HG03064 (cell line): ENCODE measurements around the gene PARD3B.
"Not testable (repeated sequence)": the region's sequence is repeated elsewhere in the genome, so short reads cannot be mapped to it uniquely, and the experiment has no call there.

Experiments
- ATAC-seq: cut with Tn5 transposase; IDR thresholded peaks from one replicate; pipeline ENCODE4 v1.9.1; 2021; ENCODE audit warnings: low read depth; ENCODE audit not compliant: unreplicated experiment

The PARD3B gene

DNA sequence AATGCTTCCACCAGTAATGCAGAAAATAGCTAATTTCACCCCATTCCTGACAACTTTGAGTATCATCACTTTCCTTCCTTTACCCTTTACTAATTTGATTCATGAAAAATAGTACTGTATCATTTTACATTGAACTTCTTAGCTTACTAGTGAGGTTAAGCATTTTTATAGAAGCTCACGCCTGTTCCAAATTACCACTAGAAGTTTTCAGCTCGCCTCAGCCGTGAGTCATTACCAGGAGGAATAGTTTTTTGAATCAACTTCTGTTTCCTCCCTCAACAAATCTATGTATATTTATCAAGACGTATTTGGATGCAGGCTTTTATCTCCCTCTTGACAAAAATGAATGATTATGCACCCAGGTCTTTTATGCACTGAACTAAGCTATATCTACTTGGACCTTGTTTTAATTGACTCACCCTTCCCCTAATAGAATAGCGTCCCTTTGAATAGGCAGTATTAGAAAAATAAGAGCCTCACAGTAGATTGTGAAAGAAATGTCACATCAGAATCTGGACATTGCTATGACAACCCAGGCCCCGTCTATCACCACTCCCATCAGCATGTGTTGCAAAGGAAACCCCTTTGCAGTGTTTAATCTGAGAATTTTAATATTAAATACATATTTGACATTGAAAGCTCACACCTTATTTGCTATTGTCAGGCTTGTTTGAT, 929.6 kb downstream of the PARD3B start:
- ATAC-seq, result no peak

DNA sequence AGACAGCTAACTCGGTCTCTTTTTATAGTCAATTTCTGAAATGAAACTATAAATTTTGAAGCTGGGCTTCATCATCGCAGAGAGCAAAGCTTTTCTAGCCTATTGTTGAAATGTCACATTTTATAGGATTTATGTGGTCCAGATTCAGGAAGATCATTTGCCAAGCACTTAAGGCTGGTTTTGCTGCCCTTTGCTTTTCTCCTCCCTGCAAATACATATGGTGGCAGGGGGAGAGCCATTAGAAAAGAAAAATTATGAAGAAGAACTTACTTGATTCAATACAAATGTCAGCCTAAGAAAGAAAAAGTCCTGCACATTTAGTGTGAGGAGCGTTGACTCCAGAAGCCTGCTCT, 930.1 kb downstream of the PARD3B start:
- ATAC-seq, result no peak

DNA sequence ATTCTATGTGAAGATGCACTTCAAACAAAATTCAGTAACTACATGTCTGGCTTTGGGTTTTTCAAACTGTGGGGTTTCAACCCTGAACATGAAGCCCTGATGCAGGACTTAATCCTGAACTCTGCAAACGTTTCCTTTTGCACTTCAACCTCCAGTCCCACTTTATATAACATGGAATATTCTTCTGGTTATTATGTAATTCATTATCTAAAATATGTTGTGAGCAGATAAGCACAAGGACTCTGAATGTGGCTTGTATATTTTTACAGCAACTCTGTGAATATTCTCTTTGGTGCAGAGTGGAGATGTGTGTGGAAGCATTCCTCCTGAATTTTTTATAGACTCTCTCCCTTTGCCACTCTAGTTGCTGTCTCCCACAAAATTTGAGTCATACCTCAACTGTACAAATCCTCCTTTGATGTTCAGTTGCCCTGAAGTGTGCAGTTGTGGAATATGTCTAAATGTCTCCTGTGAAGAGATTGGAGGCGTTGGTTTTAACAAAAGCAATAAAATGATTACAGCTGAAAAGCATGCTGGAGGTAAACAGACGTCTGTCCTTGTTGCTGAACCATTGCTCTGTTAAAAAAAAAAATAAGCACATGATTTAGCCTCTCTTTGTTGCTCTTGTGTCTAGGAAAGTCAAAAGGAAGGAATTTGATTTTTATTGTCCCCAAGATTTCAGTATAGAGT, 931.9 kb downstream of the PARD3B start:
- no peak for ATAC-seq

DNA sequence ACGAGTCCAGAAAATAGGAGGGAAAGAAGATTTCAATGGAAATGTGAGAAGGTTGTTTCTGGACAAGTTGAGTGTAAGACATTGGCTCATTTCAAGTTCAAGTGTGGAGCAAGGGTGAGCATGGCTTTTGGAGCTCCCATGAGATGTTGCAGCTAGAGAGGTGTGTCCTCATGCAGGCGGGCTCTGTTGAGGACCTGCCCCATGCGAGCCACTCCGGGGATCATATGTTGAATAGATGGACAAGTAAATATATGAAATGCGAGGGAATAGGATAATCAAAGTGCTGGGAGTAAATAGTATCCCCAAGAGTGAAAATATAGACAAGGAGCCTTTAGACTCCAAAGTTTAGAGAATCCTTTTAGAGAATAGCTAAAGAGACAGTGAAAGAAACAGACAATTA, 936.6 kb downstream of the PARD3B start:
- ATAC-seq, result no peak

DNA sequence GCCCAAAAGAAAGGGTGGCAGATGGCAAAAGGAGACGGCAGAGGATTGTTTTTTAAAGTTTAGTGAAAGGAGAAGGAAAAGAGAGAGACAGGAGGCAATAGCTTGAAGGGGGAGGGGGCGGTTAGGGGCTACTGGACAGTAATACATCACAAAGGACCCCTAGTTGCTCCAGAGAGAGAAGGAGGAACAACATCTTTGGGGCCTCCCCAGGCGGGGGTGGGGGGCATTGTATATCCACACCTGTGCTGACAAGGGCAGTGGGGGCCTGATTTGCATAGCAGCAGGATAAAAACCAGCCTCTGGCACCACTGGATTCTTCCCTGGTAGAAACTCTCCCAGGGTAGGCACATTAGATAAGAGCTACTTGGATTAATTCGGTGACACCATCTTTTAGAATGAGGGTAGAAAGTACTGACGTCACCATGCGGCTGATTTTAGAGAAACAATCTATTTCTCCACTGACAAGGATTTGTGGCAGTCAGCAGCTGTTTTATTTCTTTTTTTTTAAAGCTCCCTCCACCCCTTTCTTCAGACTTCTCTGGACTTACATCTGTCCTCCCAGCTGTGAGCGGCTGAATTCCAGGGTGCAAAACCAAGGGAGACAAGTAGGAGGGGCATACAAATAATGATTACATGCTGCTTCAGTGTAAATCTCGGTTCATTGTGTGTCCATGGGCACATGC, 937.3 kb downstream of the PARD3B start:
- no peak for ATAC-seq

DNA sequence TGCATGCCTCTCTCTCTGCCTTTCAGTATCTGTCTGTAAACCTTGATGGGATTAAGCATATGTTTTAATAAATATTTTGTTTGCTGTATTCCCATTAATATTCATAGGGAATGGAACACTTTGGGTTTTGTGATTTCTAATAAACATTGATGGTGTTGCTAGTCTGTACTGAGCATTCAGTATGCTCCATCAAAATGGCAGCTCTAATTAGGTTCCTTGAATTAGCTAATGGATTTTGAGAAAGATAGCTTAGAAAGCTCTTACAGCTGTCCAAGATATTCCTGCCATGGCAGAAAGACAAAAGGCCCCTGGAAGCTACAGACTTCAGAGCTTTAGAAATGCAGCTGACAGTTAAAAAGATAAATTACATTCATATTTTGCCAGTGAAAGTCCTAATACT, 937.8 kb downstream of the PARD3B start:
- no peak for ATAC-seq

DNA sequence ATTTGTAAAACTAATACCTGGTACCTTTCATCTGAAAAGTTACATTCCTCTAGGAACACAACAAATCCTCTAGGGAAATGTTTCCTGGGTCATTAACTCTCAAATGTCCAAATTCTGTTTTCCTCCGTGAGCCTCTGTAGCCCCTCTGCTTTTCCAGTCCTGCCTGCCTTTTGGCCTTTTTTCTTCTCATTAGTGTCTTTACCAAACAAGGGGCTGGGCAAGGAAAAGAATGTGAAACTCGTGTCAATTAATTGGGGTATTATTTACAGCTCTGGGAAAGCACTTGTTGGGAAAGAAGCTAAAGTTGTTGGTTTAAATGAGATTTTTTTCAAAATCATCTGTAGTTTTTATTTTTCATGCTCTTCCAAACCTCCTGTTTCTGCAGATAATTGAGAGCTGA, 938.9 kb downstream of the PARD3B start:
- no peak for ATAC-seq

DNA sequence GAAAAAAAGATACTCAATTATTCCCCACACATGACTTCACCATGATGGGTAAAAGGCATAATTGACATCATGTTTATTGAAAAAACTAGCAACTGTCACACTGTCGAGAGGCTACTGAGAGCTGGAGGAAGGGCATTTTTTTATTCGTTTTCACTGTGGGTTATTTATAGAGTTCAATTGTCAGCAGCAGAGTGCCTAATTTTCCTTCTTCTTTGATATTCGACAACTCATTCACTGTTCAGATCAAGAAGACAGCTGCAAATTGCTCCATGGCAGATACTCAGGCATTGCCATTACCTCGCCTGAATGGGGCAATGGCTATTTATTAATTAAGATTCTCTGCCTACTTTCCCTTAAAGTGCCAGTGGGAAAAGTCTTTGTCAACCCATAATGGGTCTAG, 939.5 kb downstream of the PARD3B start:
- ATAC-seq, result no peak

DNA sequence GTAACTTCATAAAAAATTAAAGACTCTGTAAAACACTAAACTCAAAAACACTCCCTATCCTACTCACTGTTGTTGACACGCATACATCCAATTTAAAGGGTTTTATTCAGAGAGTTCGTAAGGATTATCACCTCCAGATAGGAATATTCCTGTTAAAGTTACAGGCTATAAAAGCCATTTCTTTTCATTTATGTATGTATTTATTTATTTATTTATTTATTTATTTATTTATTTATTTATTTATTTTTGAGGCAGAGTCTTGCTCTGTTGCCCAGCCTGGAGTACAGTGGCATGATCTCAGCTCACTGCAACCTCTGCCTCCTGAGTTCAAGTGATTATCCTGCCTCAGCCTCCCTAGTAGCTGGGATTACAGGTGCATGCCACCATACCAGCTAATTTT, 948.3 kb downstream of the PARD3B start:
- ATAC-seq, result not testable (repeated sequence)

DNA sequence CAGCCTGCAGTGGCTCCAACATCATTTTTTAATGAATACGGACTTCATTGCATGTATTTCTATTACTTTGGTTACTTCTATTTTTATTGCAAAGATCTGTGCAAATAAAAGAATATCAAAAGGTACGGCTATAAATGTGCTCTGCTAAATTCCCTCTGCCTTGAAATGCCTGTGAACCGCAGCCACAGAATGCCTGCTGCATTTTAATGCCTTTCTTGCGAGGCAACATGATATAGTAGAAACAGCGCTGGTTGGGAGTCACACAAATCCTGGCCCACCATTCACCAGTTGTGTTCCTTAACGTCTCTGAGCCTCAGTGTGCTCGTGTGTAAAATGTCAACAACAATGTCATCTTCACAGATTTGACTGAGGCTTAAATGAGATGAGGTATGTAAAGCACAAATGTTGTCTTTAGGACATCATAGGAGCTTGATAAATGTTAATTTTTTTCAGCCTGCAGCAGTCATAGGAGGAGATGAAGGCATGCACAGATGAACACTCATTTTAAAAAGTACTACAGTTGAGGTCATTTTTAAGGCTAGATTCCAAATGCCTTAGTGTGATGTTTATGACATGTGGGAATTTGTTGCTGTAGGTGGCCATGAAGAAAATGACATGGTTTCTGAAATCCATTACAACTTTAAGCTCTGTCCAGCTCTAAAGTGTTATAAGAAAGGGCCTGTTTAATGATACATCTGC, 949.4 kb downstream of the PARD3B start:
- ATAC-seq, result no peak

DNA sequence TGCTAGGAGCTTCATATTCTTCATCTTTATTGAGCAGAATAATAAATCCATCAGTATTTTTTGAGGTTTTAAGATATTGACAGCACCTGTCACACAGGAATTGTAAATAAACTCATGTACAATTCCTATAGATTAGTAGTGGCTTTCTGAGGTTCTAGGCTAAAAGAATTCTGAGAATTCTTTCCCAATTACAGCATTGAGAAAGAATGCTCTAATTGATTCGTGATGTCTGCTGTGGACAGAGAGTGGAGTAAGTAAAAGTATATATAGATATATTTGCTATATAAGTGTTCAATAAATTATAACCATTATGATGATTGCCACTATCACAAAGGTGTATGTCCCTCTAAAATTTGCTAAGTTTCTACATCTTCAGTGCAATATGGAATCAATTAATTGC, 950.5 kb downstream of the PARD3B start:
- no peak for ATAC-seq

DNA sequence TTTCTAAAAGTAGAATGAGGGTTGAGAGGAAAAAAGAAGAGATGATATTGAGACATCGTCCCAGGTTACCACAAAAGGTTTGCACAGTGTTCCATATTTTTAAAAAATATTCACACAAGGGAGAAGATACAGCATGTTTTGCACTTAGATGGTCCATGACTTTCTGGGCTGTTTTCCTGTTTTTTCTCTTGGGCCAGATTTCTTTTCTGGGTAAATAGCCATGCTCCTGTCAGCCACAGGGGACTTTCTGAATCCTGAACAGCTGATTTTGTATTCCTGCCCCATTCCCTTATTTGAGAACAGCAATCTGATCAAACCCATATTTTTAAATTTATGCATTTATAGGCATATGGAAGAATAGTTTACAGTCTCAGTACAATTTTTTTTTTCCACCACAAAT, 951.1 kb downstream of the PARD3B start:
- no peak for ATAC-seq

DNA sequence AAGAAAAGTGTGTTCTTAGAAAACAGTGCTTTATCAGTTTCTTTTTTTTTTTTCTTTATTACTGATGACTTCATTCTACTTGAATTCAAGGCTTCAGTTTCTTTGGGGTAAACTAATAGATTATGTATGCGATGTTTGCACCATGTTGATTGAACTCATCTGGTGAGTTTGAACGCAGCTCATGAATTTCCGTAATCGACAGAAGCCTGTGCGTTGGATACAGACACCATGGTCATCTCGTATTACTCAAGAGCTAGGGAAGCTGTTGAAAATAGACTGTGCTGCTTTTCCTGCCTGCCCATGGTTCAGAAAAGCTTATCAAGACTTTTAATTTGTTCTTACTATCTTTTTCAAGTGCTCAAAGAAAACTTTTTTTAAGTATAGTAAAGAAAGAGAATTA, 951.5 kb downstream of the PARD3B start:
- ATAC-seq, result no peak

DNA sequence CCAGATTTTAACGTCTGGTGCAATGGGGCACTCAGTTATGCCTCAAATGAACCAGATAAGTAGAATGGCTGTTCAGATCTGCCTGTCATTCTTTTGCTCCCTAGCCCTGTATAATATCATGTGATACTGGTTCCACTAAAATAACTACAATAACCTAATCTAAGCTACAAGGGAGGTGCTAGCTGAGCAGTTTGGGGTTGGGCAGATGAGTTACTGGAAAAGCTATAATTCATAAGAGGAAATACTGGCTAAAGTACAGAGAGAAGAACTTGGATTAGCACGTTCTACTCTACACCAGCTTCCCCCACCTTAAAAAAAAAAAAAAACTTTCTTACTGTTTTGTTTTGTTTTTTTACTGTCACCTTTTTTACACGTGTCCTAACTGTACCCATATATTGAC, 953.7 kb downstream of the PARD3B start:
- ATAC-seq, result no peak

DNA sequence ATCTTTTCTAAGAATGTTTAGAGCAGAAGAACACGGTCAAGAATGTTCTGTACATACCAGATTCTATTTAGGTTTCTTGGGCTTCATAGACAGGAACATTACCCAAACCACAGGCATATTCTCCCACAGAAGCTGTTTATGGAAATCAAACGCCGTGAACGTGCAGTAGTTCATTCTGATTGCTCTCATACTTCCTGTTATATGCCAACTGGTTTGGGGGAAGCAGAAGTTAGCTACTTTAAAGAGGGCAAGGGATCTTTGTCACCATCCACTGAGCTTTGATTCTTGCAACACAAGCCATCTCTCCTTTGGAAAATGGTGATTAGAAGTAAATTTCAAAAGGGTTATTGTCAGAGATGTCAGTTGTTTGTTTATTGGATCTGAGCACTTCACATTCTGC, 954.8 kb downstream of the PARD3B start:
- no peak for ATAC-seq

DNA sequence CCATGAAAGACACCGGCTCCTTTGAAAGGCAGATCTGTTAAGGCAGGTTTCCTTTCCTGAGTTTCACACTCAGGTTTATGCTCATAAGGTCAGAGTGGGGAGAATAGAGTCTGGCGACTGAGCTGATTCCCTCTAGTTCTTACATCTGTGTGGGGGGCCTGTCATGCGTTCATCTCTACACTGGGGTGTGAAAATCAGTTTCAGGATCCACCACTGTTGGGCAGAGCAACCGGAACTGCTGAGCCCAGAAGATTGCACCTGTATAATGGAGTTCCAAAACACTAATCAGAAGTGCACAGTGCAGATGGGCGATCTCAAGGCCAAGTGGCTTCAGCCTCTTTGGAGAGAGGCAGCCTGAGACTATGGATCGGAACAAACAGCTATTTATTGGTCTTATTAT, 955.7 kb downstream of the PARD3B start:
- ATAC-seq, result no peak

DNA sequence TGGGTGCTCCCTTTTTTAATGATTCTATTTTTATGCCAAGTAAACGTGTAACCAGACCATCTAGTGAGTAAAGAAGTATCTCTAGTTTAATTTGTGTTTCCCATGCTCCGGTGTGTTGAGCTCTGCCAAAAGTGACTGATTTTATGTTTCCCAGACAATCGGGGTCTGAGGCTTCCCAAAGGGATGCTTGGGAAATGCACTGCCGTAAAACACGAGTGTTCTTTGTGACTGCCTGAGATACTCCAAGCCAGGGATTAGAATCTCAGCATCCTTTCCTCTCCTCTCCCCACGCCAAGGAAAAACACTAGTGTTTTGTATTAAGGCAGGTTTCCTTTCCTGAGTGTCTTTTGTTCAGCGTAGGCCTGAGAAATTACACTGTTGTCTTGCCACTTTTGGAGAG, 956.6 kb downstream of the PARD3B start:
- no peak for ATAC-seq

DNA sequence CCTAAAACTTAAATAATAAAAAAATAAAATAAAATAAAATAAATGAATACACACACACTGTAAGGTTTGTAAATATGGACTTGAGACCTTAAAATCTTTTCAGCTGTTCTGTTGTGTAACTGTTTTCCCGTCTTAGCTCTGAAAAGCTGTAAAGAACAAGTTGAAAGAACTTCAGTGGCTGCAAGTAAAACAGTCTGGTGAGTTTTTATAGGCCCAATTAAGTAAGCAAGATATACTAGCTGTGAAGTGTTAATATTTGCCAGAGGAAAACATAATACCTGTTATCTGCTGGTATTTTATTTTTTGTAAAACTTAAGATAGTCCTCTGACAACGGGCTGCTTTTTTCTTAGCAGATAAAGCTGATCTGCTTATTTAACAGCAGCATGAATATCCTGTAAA, 960.1 kb downstream of the PARD3B start:
- ATAC-seq, result no peak

DNA sequence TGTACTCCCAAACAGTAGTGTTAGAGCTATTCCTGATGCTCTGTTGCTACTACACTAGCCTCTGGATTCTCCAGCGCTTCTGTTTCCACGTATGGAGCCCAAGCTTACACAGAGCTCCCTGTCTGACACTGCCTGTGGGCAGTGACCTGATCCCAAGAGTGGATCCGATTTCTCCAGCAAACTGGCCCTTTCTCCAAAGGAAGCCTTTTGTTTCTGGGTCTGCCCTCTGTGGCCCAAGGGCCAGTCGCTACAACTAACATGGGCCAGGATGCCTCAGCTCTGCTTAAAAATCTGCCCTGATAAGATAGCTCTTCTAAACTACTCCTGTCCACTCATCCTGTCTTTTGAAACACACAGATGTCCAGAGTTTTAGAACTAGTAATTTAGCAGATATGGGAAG, 964.4 kb downstream of the PARD3B start:
- ATAC-seq, result no peak

DNA sequence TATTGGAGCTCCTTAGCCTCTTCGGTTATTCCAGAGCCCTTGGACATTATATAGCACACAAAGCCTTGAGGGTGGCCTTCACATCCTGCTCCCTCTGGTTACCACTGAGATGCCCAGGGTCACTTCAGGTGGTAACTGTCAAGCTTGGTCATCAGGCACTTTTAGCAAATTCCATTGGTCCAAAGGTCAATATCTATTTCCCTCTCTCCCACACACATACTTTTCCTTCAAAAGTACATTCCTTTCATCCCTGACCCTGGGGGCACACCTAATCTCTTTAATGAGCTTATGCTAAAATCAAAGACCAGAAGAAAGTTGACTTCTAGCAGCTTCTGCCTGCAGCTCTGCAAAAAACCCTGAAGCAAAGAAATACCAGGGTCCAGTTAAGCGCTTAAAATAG, 965.1 kb downstream of the PARD3B start:
- ATAC-seq, result no peak

DNA sequence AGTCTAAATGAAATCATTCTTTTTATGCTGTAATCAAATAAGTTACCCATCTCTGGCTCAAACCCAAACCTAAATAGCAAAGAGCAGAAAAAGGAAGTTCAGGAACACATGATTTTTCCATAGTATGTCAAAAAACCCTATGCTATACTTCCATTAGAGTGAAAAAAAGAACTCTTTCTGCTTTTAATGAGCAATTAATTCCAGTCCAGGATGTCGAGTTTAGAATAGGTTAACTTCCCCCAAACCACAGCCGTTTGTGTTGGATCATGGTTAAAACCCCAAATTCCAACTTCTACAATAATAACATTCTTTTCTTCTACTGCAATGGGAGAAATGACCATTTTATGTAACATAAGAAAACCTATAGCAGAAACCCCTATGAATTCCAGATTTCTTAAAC, 965.9 kb downstream of the PARD3B start:
- no peak for ATAC-seq

DNA sequence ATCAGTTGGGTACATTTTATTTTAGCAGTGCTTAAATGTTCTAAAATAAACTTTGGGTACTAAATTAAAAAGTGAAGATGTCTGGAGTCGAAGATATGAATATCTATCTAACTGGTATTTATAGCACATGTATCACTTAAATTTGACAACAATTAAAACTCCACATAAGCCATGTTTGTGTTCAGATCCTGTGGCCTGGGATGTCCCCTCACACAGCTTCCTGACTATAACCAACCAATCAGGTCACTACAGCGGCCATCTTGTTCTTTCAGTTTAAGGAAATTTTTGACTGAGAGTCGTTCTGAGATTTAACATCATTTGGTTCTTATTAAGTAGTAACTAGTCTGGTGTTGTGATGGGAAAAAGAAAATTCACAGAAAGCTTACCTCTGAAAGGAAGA, 966.4 kb downstream of the PARD3B start:
- no peak for ATAC-seq
